Fibroblast of skin of scalp (primary cell): ENCODE data around the gene NLE1.
"Not testable (repeated sequence)": the region's sequence is repeated elsewhere in the genome, so short reads cannot be mapped to it uniquely, and the experiment has no call there.

Experiments used
- DNase-seq: peaks from one replicate; pipeline ENCODE4 v3.0.0-alpha.2; 2013

Gene NLE1

GRCh38 chr17:35127751-35128514, 14.2 kb downstream of the NLE1 start:
- peak; percentile 64 for DNase-seq

- DNase-seq, result no peak
Observed at GRCh38 chr17:35121315-35121714, 20.8 kb downstream of the NLE1 start, which contains the start of gene FNDC8. Gene FNDC8, plus strand, starts transcription at chr17:35121615. Its CDS starts 79 bp downstream, at chr17:35121694.

- peak; percentile 74 for DNase-seq
Observed at GRCh38 chr17:35119370-35120165, 22.5 kb downstream of the NLE1 start, which contains the start of gene RAD51D. Gene RAD51D, minus strand, starts transcription at chr17:35119860. Its CDS starts 247 bp downstream, at chr17:35119613.

DNA sequence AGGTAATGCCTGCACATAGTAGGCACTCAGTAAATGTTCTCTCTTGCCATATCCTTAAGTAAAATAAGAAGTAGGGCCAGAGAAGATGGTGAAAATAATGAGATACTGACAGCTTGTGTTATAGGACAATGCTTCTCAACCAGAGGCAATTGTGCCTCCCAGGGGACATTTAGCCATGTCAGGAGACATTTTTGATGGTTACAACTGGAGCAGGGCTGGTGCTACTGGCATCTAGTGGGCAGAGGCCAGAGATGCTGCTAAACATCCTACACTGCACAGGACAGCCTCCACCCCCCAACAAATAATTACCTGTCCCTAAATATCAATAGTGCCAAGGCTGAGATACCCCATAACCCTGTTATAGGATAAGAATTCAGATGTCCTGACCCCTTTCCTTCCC, 24.1 kb downstream of the NLE1 start:
- peak; percentile 59 for DNase-seq

GRCh38 chr17:35116845-35117244, 25.3 kb downstream of the NLE1 start:
- no peak for DNase-seq

GRCh38 chr17:35110791-35111190, 31.3 kb downstream of the NLE1 start:
- DNase-seq, result not testable (repeated sequence)

DNA sequence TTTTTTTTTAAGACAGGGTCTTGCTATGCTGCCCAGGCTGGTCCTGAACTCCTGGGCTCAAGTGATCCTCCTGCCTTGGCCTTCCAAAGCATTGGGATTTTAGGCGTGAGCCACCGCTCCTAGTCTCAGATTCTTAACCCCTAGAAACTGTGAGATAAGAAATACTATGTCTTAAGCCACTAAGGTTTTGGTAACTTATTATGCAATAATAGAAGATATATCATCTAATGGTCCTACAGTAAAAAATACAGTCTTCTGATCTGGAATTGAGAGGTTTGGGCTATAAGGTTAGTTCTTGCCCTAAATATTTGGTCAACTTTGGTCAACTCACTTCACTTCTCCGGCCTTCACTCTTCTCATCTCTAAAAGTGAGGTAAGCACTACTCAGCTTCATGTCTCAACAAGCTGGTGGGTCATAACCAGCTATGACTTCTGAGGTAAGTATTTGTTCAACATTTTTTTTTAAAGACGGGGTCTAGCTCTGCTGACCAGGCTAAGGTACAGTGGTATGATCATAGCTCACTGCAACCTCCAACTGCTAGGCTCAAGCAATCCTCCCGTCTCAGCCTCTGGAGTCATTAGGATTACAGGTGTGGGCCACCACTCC, 37.2 kb downstream of the NLE1 start:
- no peak for DNase-seq

DNA sequence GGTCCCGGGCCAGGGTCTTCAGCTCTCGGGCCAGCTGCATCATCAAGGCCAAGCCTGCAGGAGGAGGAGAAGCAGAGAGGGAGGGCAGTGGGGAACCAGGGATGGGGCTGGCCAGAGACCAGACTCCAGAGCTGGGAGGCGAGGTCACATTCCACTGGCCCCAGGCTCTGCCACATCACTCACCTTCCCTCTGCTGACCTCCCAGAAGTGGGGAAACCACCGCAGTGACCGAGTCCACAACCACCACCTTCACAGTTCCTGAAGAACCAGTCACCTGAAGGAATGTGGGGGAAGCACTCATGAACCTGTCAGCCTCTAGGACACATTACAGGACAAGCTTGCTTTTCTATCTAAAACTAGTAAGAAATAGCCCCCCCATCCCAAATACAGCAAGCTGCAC, 38.8 kb downstream of the NLE1 start:
- no peak for DNase-seq

DNA sequence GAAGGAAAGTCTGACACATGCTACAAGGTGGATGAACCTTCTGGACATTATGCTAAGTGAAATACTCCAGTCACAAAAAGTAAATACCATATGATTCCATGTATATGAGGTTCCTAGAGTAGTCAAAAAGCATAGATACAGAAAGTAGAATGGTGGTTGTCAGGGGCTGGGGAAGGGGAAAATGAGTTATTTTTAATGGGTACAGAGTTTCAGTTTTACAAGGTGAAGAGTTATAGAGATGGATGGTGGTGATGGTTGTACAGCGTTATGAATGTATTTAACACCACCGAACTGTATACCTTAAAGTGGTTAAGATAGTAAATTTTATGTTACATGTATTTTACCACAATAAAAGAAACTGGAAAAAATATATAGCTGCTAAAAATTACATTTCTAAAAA, 40.4 kb downstream of the NLE1 start:
- no peak for DNase-seq

DNA sequence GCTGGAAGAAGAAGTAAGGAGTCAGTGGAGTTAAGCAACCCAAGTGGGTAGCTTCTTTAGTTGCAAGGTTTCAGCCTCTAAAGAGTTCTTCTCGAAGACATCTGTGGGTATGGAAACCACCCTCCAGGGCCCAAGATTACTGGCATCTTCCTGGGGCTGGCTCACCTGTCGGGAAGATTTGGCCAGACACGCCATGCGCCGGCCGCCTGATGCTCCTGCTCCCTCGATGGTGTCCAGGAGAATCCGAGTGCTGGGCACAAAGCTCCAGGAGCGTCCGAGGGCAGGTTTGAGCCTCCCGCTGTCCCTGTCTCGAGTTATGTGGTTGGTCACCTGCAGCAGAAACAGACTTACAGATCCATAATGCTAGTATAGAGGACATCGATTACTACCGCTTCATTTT, 41.1 kb downstream of the NLE1 start:
- no peak for DNase-seq

GRCh38 chr17:35099908-35100307, 42.2 kb downstream of the NLE1 start:
- DNase-seq, result no peak

- DNase-seq, result no peak
Observed at GRCh38 chr17:35097776-35098175, 44.3 kb downstream of the NLE1 start.

DNA sequence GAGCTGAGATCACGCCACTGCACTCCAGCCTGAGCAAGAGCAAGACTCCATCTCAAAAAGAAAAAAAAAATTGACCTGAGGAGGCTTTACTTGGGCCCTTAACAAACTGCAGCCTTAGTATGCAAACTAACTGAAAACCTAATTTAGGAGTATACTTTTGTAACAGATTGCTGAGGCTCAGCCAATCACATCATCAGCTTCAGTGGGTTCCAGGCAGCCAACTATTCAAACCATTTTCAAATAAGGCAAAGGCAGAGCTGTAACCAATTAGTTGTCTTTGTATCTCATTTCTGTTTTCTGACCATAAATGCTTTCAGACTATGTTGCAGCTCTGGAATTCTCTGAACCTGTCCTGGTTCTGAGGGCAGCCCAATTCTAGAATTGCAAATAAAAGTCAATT, 46.4 kb downstream of the NLE1 start:
- no peak for DNase-seq

DNA sequence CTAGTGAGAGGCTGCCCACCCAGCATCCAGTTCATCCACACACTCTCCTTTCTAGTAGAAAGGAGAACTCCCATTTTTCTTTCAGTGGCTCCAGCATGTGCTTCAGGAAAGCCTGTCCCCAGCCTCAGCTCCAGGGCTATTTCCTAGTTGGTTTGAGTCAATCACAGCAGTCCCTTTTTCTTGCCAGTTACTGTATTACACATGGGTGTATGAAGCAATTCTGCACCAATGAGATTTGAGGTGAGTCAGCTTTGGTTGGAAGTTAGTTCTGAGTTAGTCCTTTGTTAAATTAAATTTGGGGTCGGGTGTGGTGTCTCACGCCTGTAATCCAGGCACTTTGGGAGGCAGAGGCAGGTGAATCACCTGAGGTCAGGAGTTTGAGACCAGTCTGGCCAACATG, 47.2 kb downstream of the NLE1 start:
- peak; percentile 73 for DNase-seq

DNA sequence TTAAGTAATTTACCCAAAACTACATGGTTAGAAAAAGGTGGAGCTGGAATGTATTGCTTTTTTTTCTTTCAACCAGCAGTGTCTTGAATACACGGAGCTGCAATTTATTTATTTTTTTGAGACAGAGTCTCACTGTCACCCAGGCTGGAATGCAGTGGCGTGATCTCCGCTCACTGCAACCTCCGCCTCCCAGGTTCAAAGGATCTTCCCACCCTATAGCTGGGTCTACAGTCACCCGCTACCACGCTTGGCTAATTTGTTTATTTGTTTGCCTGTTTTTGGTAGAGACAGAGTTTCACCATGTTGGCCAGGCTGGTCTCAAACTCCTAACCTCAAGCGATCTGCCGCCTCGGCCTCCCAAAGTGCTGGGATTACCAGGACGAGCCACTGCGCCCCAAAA, 51.4 kb downstream of the NLE1 start:
- DNase-seq, result not testable (repeated sequence)

DNA sequence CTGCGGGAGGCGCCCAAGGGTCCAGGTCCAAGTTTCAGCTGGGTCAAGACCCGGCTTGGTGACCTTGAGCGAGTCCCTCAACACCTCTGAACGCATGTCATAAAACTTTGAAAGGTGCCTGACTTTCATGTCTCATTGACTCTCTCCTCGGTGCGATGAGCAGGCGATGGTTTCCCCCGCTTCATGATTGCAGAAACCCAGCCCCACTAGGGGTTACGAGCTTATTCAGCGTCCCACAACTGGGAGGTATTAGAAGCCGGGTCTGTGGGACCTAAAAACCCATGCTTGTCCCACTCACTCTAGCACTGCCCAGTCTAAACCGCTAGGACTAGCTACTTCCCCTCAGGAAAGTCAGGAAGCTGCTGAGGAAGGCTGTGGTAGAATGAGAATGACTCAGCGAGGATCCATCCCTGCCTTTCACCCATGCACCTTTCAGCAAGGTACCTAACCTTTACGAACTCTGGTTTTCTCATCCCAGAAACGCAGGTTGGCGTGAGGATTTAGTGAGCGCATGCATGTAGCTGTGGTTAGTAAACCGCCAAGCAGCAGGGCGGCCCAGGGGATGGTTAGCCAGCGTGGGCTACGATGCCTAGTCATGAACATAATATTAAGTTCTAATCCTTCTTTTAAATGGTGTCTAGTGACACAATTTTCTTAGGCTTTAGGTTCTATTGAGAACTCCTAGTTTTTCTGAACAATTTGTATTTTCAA, 52.4 kb downstream of the NLE1 start:
- DNase-seq, result peak; percentile 32

- peak; percentile 87 for DNase-seq
Observed at GRCh38 chr17:35088881-35089585, 53.1 kb downstream of the NLE1 start.

- DNase-seq, result peak; percentile 25
Observed at GRCh38 chr17:35088356-35088880, 53.7 kb downstream of the NLE1 start.

- peak; percentile 9 for DNase-seq
Observed at GRCh38 chr17:35087731-35088355, 54.3 kb downstream of the NLE1 start.

GRCh38 chr17:35086931-35087573, 55.1 kb downstream of the NLE1 start:
- no peak for DNase-seq

- DNase-seq, result no peak
Observed at GRCh38 chr17:35086164-35086563, 55.9 kb downstream of the NLE1 start.
